Left lobe of liver (tissue), 2 donors: Measurements from ENCODE around the gene TMEM140. TPM values are rescaled to one million over a fixed set of nuclear protein-coding genes. Genes with fewer than 3 reads are reported as not detected.
"Not testable (repeated sequence)": the region's sequence is repeated elsewhere in the genome, so short reads cannot be mapped to it uniquely, and the experiment has no call there.

Experiments
- ATAC-seq: fragments of 200-7000 bp; cut with Tn5 transposase; one replicate; pipeline ENCODE4 v1.9.1; 2020; ENCODE audit warnings: mild to moderate bottlenecking, moderate library complexity
- DNase-seq: peaks from one replicate; pipeline ENCODE4 v3.0.0-alpha.2; 2020; ENCODE audit warnings: low spot score
- total RNA-seq: library from RNA; stranded (reverse); gene quantifications from one replicate; pipeline ENCODE4 v1.2.1, GENCODE V29; 2021
- donor health status: DM: no; HTN: no; CAD: no; lungs with moderate emphysema.
- donor health status: DM: no; HTN: yes; CAD: no.

Gene TMEM140
- 32.4 TPM for total RNA-seq

GRCh38 chr7:135147899-135148721, at the start of gene TMEM140:
TSS of gene TMEM140 (plus strand) at chr7:135148072. CDS start at chr7:135164442, 16,370 bp downstream.
- peak; percentile 76 for ATAC-seq
- DNase-seq, result peak; percentile 81

- DNase-seq (no peak), ATAC-seq (no peak)
Measured at GRCh38 chr7:135098391-135098790, 49.5 kb upstream of the TMEM140 start.

GRCh38 chr7:135100856-135101255, 47.0 kb upstream of the TMEM140 start:
- DNase-seq (no peak), ATAC-seq (no peak)

GRCh38 chr7:135102372-135102771, 45.5 kb upstream of the TMEM140 start:
- ATAC-seq (no peak), DNase-seq (no peak)

- DNase-seq (no peak), ATAC-seq (no peak)
Measured at GRCh38 chr7:135109562-135109961, 38.3 kb upstream of the TMEM140 start.

- DNase-seq, result no peak
Measured at GRCh38 chr7:135109976-135110375, 37.9 kb upstream of the TMEM140 start.

GRCh38 chr7:135111379-135111778, 36.5 kb upstream of the TMEM140 start:
- DNase-seq, result no peak
- no peak for ATAC-seq

More at GRCh38 chr7:135109976-135110375, 37.9 kb upstream of the TMEM140 start:
- no peak for ATAC-seq

- DNase-seq, result no peak
- ATAC-seq, result no peak
Measured at GRCh38 chr7:135114622-135115021, 33.2 kb upstream of the TMEM140 start.

GRCh38 chr7:135117096-135117495, 30.8 kb upstream of the TMEM140 start:
- no peak for ATAC-seq
- no peak for DNase-seq

GRCh38 chr7:135121868-135122267, 26.0 kb upstream of the TMEM140 start:
- ATAC-seq (no peak), DNase-seq (no peak)

GRCh38 chr7:135124631-135125030, 23.2 kb upstream of the TMEM140 start:
- not testable (repeated sequence) for ATAC-seq, DNase-seq

GRCh38 chr7:135128931-135129330, 18.9 kb upstream of the TMEM140 start:
- DNase-seq (no peak), ATAC-seq (no peak)

GRCh38 chr7:135129579-135129978, 18.3 kb upstream of the TMEM140 start:
- no peak for DNase-seq
- ATAC-seq, result no peak

- DNase-seq, result no peak
Measured at GRCh38 chr7:135143885-135144668, 3.8 kb upstream of the TMEM140 start.

GRCh38 chr7:135147341-135147898, 452 bp upstream of the TMEM140 start:
- ATAC-seq (peak; percentile 29), DNase-seq (no peak)

More at GRCh38 chr7:135143885-135144668, 3.8 kb upstream of the TMEM140 start:
- peak; percentile 10 for ATAC-seq

GRCh38 chr7:135150072-135150782, 2.4 kb downstream of the TMEM140 start:
- ATAC-seq (peak; percentile 50), DNase-seq (peak; percentile 90)

- ATAC-seq, result no peak
- DNase-seq, result no peak
Measured at GRCh38 chr7:135151132-135151531, 3.3 kb downstream of the TMEM140 start.

GRCh38 chr7:135151533-135151932, 3.7 kb downstream of the TMEM140 start:
- ATAC-seq, result no peak
- no peak for DNase-seq

- no peak for ATAC-seq
Measured at GRCh38 chr7:135152442-135152841, 4.6 kb downstream of the TMEM140 start.

GRCh38 chr7:135154734-135155133, 6.9 kb downstream of the TMEM140 start:
- ATAC-seq, result no peak
- no peak for DNase-seq

More at GRCh38 chr7:135152442-135152841, 4.6 kb downstream of the TMEM140 start:
- DNase-seq, result no peak

- DNase-seq, result no peak
- no peak for ATAC-seq
Measured at GRCh38 chr7:135156290-135156689, 8.4 kb downstream of the TMEM140 start.
